Lower leg skin (tissue), 4 donors: ENCODE results near the gene UMAD1. TPM values are rescaled to one million over a fixed set of nuclear protein-coding genes. Genes with fewer than 3 reads are reported as not detected.
"Not testable (repeated sequence)": the region's sequence is repeated elsewhere in the genome, so short reads cannot be mapped to it uniquely, and the experiment has no call there.

Source experiments
- DNase-seq, 2 donors: peaks; one replicate each; pipeline ENCODE4 v3.0.0-alpha.2; 2019; ENCODE audit warnings: low spot score in 2 of 2
- H3K4me3 ChIP-seq: fragments of 200-600 bp; sonication (generic); 2 replicates; pipeline ENCODE4 v1.5.1; 2017; ENCODE audit warnings: mild to moderate bottlenecking, low read depth; ENCODE audit not compliant: poor library complexity, severe bottlenecking
- CTCF ChIP-seq, 3 donors: fragments of 450-650 bp; IDR thresholded peaks; one replicate each; pipeline ENCODE4 v1.5.1; 2016; ENCODE audit warnings: antibody characterized with exemption in 3 of 3, mild to moderate bottlenecking in 3 of 3, moderate library complexity in 2 of 3
- POLR2A ChIP-seq, 2 donors: fragments of 450-650 bp; IDR thresholded peaks; one replicate each; pipeline ENCODE4 v1.6.1; 2016 to 2017; ENCODE audit warnings: antibody characterized with exemption in 2 of 2, mild to moderate bottlenecking in 1 of 2, moderate library complexity in 1 of 2
- WGBS, 2 donors: methylation state at CpG; one replicate each; pipeline ENCODE4 v1.1.5; 2018; 5-methylcytosine and 5-hydroxymethylcytosine counted together
- intact Hi-C: fragments of 100-400 bp; cut with DNase I; formaldehyde crosslinking; loops from one replicate; pipeline ENCODE4 v1.15.0; 2023; ENCODE audit warnings: low total_unique reads
- total RNA-seq, 4 donors: library from RNA; depleted of rRNA; stranded (reverse); fragments of >200 nt; gene quantifications; one replicate each; pipeline ENCODE4 v1.1.0, GENCODE V29; 2016

Gene UMAD1
- total RNA-seq, 4 donors from 2014 or later, result 12.3 to 26.1 (median 13.2) TPM

DNA sequence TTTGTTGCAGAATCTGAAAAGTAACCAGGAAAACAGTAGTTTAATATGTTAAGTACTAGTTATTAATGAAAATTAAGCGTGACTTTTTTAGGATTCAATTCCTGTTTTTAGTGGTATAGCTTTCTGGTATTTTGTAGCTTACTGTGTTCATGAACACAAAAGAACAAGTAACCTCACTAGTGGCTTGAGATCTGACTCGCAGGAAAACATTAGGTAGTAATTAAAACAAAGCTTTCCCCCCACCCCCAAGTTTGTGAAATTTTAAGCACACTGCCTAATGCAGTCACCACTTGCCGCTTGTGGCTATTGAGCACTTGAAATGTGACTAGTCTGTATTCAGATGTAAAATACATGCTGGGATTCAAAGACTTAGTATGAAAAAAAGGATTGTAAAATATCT is 180.4 kb downstream of the UMAD1 start:
- TF ChIP-seq CTCF (IDR thresholded peaks at IDR 0.05) (no peak), POLR2A (IDR thresholded peaks at IDR 0.05) (no peak)
- no peak overlapping the region for H3K4me3 ChIP-seq
- intact Hi-C loops, result no loop called here
- 85 to 87% methylated on average over 3 of the region's 3 CpGs for WGBS, 2 donors
- no peak for DNase-seq

DNA sequence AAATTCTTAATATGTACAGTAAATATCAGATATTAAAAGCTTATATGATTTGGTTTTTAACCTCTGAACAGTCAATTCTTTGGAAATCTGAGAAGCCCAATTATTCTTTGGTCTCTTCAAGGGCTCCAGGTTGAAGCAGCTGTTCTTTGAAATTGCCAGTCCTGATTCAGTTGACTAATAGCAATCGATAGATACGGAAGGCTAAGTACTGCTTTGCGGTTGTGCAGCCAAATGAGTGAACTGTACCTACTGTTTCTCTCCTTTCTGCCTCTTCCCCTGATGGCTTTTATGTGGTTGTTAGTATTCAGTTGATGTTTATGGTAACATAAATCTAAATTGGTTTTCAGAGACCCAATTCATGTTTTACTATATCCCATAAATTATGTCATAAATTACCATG is 181.0 kb downstream of the UMAD1 start:
- DNase-seq, result no peak
- 85 to 91% methylated on average over 3 of the region's 3 CpGs for WGBS, 2 donors
- no peak for TF ChIP-seq POLR2A (IDR thresholded peaks at IDR 0.05)
- intact Hi-C loops, result no loop called here
- H3K4me3 ChIP-seq, result no peak overlapping the region

GRCh38 chr7:7825294-7825693 is 184.7 kb downstream of the UMAD1 start:
- DNase-seq, H3K4me3 ChIP-seq, intact Hi-C loops: not testable (repeated sequence)

DNA sequence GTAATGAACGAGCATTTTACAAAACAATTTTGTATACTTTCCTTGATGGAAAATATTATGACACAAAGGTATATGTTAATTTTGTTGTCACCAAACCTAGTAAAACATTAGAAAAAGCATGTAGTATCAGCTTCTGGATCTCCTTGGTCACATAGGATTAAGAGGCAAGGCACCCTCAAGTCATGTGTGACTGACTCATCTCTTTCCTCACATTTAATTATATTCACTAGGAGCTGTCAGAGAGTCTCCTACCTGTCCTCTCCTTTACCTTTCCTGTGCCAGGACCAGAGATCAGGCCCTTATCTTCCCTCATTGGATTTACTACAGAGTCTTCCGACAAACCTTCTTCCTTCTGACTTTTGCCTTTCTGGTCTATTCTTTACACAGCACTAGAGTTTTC is 189.1 kb downstream of the UMAD1 start:
- DNase-seq, result no peak
- no peak overlapping the region for H3K4me3 ChIP-seq
- 63 to 70% methylated on average over 2 of the region's 2 CpGs for WGBS, 2 donors
- intact Hi-C loops, result no loop called here
- no peak for TF ChIP-seq CTCF (IDR thresholded peaks at IDR 0.05)
- TF ChIP-seq POLR2A (IDR thresholded peaks at IDR 0.05), result no peak

GRCh38 chr7:7830122-7830878 is 189.7 kb downstream of the UMAD1 start:
- WGBS, 2 donors, result 58 to 64% methylated on average over 6 of the region's 7 CpGs
- DNase-seq, result no peak
- H3K4me3 ChIP-seq, result no peak overlapping the region
- intact Hi-C loops, result no loop called here
- TF ChIP-seq POLR2A (IDR thresholded peaks at IDR 0.05) (no peak), CTCF (IDR thresholded peaks at IDR 0.05) (no peak)

- no peak for DNase-seq
- intact Hi-C loops, result no loop called here
- no peak for TF ChIP-seq POLR2A (IDR thresholded peaks at IDR 0.05)
- no peak for TF ChIP-seq CTCF (IDR thresholded peaks at IDR 0.05)
- WGBS, 2 donors, result 90 to 93% methylated on average over 5 of the region's 5 CpGs
- H3K4me3 ChIP-seq, result no peak overlapping the region
Measured at GRCh38 chr7:7832518-7832917, 192.0 kb downstream of the UMAD1 start.

- no peak overlapping the region for H3K4me3 ChIP-seq
- TF ChIP-seq POLR2A (IDR thresholded peaks at IDR 0.05) (no peak), CTCF (IDR thresholded peaks at IDR 0.05) (no peak)
- no peak for DNase-seq
- intact Hi-C loops, result no loop called here
- 86% methylated on average over 4 of the region's 4 CpGs for WGBS, 2 donors
Measured at GRCh38 chr7:7834761-7835160, 194.2 kb downstream of the UMAD1 start.
